Keratinocyte (primary cell): Measurements from ENCODE around the gene CARMIL1. TPM values are rescaled to one million over a fixed set of nuclear protein-coding genes. Genes with fewer than 3 reads are reported as not detected.

Source experiments
- DNase-seq: peaks from one replicate; pipeline ENCODE4 v3.0.0-alpha.2; 2011; ENCODE audit warnings: low read depth, missing footprints, low spot score
- FAIRE-seq: peaks from 2 replicates; lab custom pipeline; 2011; peaks lifted over from hg19 to GRCh38; lab: Jason Lieb, UNC
- H2AFZ ChIP-seq: 2 replicates; pipeline ENCODE4 v1.6.0; 2012; ENCODE audit warnings: low read length, control low read depth, inconsistent platforms; ENCODE audit not compliant: control insufficient read depth
- H3K27ac ChIP-seq: 2 replicates; pipeline ENCODE4 v1.5.1; 2011; ENCODE audit warnings: low read length; ENCODE audit not compliant: control insufficient read depth, insufficient read depth
- H3K27me3 ChIP-seq: 3 replicates; pipeline ENCODE4 v1.6.0; 2011; ENCODE audit warnings: low read length; ENCODE audit not compliant: control insufficient read depth, insufficient read depth; ENCODE audit errors: extremely low read depth
- H3K36me3 ChIP-seq, 2 experiments: 2 replicates in 1 of 2; 3 replicates in 1 of 2; pipeline ENCODE4 v1.5.1; 2011; ENCODE audit warnings: low read length in 2 of 2, mild to moderate bottlenecking in 1 of 2; ENCODE audit not compliant: control insufficient read depth in 2 of 2, insufficient read depth in 2 of 2; ENCODE audit errors: extremely low read depth in 1 of 2
- H3K4me1 ChIP-seq: 3 replicates; pipeline ENCODE4 v1.5.1; 2011; ENCODE audit warnings: low read length; ENCODE audit not compliant: control insufficient read depth, insufficient read depth; ENCODE audit errors: extremely low read depth
- H3K4me2 ChIP-seq: 3 replicates; pipeline ENCODE4 v1.6.0; 2011; ENCODE audit warnings: low read depth, low read length; ENCODE audit not compliant: control insufficient read depth, insufficient read depth; ENCODE audit errors: extremely low read depth
- H3K4me3 ChIP-seq, 3 experiments: fragments of 200-600 bp in 1 of 3; sonication (generic) in 1 of 3; 2 replicates in 2 of 3; 3 replicates in 1 of 3; pipeline ENCODE4 v1.5.1; 2011 to 2016; ENCODE audit warnings: low read length in 3 of 3, mild to moderate bottlenecking in 3 of 3, control low read depth in 2 of 3, inconsistent platforms in 1 of 3, low read depth in 1 of 3, mixed read lengths in 1 of 3, mixed run types in 1 of 3, moderate library complexity in 1 of 3; ENCODE audit not compliant: control insufficient read depth in 2 of 3, insufficient read depth in 2 of 3; ENCODE audit errors: extremely low read depth in 1 of 3
- H3K79me2 ChIP-seq: 2 replicates; pipeline ENCODE4 v1.6.0; 2012; ENCODE audit warnings: low read length; ENCODE audit not compliant: control insufficient read depth, insufficient read depth
- H3K9ac ChIP-seq: 3 replicates; pipeline ENCODE4 v1.6.0; 2011; ENCODE audit warnings: low read length; ENCODE audit not compliant: control insufficient read depth, insufficient read depth; ENCODE audit errors: extremely low read depth
- H3K9me1 ChIP-seq: 3 replicates; pipeline ENCODE4 v1.6.0; 2011; ENCODE audit warnings: low read length; ENCODE audit not compliant: control insufficient read depth, insufficient read depth; ENCODE audit errors: extremely low read depth
- H3K9me3 ChIP-seq: 2 replicates; pipeline ENCODE4 v1.5.1; 2012; ENCODE audit warnings: low read depth, low read length; ENCODE audit not compliant: control insufficient read depth
- H4K20me1 ChIP-seq: 3 replicates; pipeline ENCODE4 v1.6.0; 2011; ENCODE audit warnings: low read length; ENCODE audit not compliant: control insufficient read depth, insufficient read depth; ENCODE audit errors: extremely low read depth
- CTCF ChIP-seq, 3 experiments: IDR thresholded peaks in 1 of 3; conservative IDR thresholded peaks in 1 of 3; optimal IDR thresholded peaks in 1 of 3; 2 replicates in 2 of 3; 3 replicates in 1 of 3; pipeline versions ENCODE3 to v1.5.1; 2011; ENCODE audit warnings: low read length in 3 of 3, mild to moderate bottlenecking in 3 of 3, moderate library complexity in 2 of 3, control low read depth in 1 of 3, inconsistent platforms in 1 of 3; ENCODE audit not compliant: insufficient read depth in 2 of 3; ENCODE audit errors: extremely low read depth in 1 of 3
- EZH2 ChIP-seq: IDR thresholded peaks from one replicate; pipeline ENCODE4 v1.6.1; 2012; ENCODE audit warnings: inconsistent platforms, mild to moderate bottlenecking, low read length, moderate library complexity
- dilution Hi-C: fragments of 300-500 bp; cut with MboI; formaldehyde crosslinking; loops from one replicate; pipeline ENCODE4 v1.7.0; 2020; ENCODE audit warnings: low sequenced_read_pairs; ENCODE audit not compliant: extremely low pct_ligation_motif_present
- polyA plus RNA-seq, 5 experiments: library from polyadenylated mRNA; depleted of rRNA in 3 of 5; stranded (reverse) in 3 of 5; stranded (forward) in 1 of 5; unstranded in 1 of 5; fragments of >200 nt; gene quantifications; 1 replicate in 1 of 5; 2 replicates in 3 of 5; 3 replicates in 1 of 5; pipeline versions ENCODE4 v1.2.1 to v1.2.3, GENCODE V29; 2011 to 2012; ENCODE audit warnings: missing spikeins in 2 of 5, low read depth in 1 of 5, low replicate concordance in 1 of 5

The CARMIL1 gene
- polyA plus RNA-seq, 1 donor (not counting 4 experiments of a cell fraction or from before 2014, with no cell fraction given): 18.9 TPM

- Histone ChIP-seq H3K27me3 (no peaks in the 10 kb centered on the region), H3K79me2 (peaks cover 43% of the 10 kb centered on the region), H3K27ac (peak overlapping the region; percentile 81), H2AFZ (peak overlapping the region; percentile 56), H3K9ac (peak overlapping the region; percentile 28), H3K4me1 (peaks cover 26% of the 10 kb centered on the region), H3K9me1 (no peaks in the 10 kb centered on the region), H3K4me3 (peak overlapping the region in 2 of 3 experiments; percentile 38 to 54), H3K9me3 (no peaks in the 10 kb centered on the region), H3K36me3 (no peaks in the 10 kb centered on the region), H3K4me2 (peak overlapping the region; percentile 82), H4K20me1 (no peaks in the 10 kb centered on the region)
- FAIRE-seq (peak; percentile 88), DNase-seq (no peak)
- no peak for TF ChIP-seq CTCF (optimal IDR thresholded peaks at IDR 0.05 in 1 of 3, IDR thresholded peaks at IDR 0.05 in 1 of 3, conservative IDR thresholded peaks at IDR 0.05 in 1 of 3; ENCODE audit: extremely low read depth in 1 of 3, insufficient read depth in 2 of 3, low read length in 3 of 3)
- no peak for TF ChIP-seq EZH2
- dilution Hi-C loops: no loop called here
These were observed 80.2 kb downstream of the CARMIL1 start for GRCh38 chr6:25359191-25359861.

DNA sequence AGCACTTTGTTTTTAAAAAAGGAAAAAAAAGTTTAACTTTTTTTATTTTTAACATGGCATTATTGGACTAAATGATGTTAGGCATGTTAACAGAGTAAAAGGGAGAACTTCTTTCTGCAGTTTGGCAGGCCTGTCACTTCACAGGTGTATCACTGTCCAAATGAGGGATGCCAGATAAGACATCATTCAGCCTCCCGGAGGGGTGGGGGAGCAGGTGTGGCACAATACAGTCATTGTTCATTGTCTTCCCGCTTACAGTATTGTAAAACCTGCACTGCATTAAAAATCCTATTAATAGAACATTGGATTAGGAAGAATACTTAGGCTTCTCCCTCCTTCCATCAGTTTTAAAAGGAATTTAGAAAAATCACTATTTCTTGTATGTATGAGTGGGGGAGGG is 80.7 kb downstream of the CARMIL1 start:
- no peaks in the 10 kb centered on the region for H3K9me1 ChIP-seq
- TF ChIP-seq CTCF (optimal IDR thresholded peaks at IDR 0.05 in 1 of 3, IDR thresholded peaks at IDR 0.05 in 1 of 3, conservative IDR thresholded peaks at IDR 0.05 in 1 of 3; ENCODE audit: extremely low read depth in 1 of 3, insufficient read depth in 2 of 3, low read length in 3 of 3): no peak
- TF ChIP-seq EZH2: no peak
- no peaks in the 10 kb centered on the region for H3K9me3 ChIP-seq
- peak overlapping the region; percentile 81 for H3K27ac ChIP-seq
- peak; percentile 19 for DNase-seq
- peak overlapping the region; percentile 28 for H3K9ac ChIP-seq
- peak overlapping the region in 1 of 3 experiments; percentile 38 for H3K4me3 ChIP-seq
- no peaks in the 10 kb centered on the region for H3K27me3 ChIP-seq
- H3K4me2 ChIP-seq: peak overlapping the region; percentile 82
- FAIRE-seq: peak; percentile 79
- peaks cover 26% of the 10 kb centered on the region for H3K4me1 ChIP-seq
- H2AFZ ChIP-seq: no peak overlapping the region
- H3K79me2 ChIP-seq: peaks cover 41% of the 10 kb centered on the region
- dilution Hi-C loops: no loop called here
- no peaks in the 10 kb centered on the region for H4K20me1 ChIP-seq
- no peaks in the 10 kb centered on the region for H3K36me3 ChIP-seq
